Measurements from ENCODE around the gene LCP2. TPM values are rescaled to one million over a fixed set of nuclear protein-coding genes. Genes with fewer than 3 reads are reported as not detected.

The LCP2 gene
- total and polyA plus RNA-seq, 10 of the 15 experiments (the other 5 are each of a cell fraction or from before 2014, with no cell fraction given): 8.0 to 50.5 (median 20.6) TPM

GRCh38 chr5:170286386-170286925, 11.1 kb downstream of the LCP2 start:
- Histone ChIP-seq H4K20me1 (ENCODE audit: control insufficient read depth, insufficient read depth) (no peaks in the 10 kb centered on the region), H3K9me3 (replicated peaks; ENCODE audit: control insufficient read depth, insufficient read depth, low read length) (peaks cover 11% of the 10 kb centered on the region), H3K27ac (ENCODE audit: control insufficient read depth, insufficient read depth) (no peak overlapping the region), H2AFZ (ENCODE audit: control insufficient read depth, low read depth, low read length) (no peak overlapping the region), H3K79me2 (ENCODE audit: control insufficient read depth, insufficient read depth, low read length) (no peaks in the 10 kb centered on the region), H3K4me3 (no peak overlapping the region), H3K4me2 (ENCODE audit: control insufficient read depth, insufficient read depth) (no peak overlapping the region), H3K36me3 (ENCODE audit: control insufficient read depth in 2 of 2, insufficient read depth in 2 of 2, low read length in 1 of 2) (peaks cover 8 to 14% of the 10 kb centered on the region in 2 experiments; a peak in 3 of 4 replicates), H3K4me1 (ENCODE audit: control insufficient read depth, insufficient read depth, low read length) (no peaks in the 10 kb centered on the region), H3K9ac (ENCODE audit: control insufficient read depth, insufficient read depth, low read length) (no peak overlapping the region), H3K27me3 (replicated peaks in 1 of 2; ENCODE audit: control insufficient read depth in 2 of 2, insufficient read depth in 2 of 2, low read length in 1 of 2) (no peaks in the 10 kb centered on the region)
- RAD21 ChIA-PET (ENCODE audit: unreplicated experiment): interaction anchor here (1.8 kb wide), 1 partner anchor 11 kb away, joined by 4 read pairs; the partner anchor contains the start of gene LCP2
- WGBS (ENCODE audit: insufficient coverage, insufficient replicate concordance, low lambda C conversion rate, missing lambda C conversion rate): 99% methylated on average over 3 of the region's 3 CpGs
- FAIRE-seq: no peak
- no TSS peak for BruUV-seq (replicated peaks)
- in situ Hi-C loops (cut with MboI): no loop called here
- POLR2A ChIA-PET: no interaction called here
- intact Hi-C loops (cut with micrococcal nuclease; ENCODE audit: unreplicated experiment): no loop called here
- CTCF ChIA-PET: interaction anchor here (0.9 to 1.6 kb wide), 4 partner anchors 53 to 125 kb away, joined by 3 to 4 read pairs (median 3); no protein-coding TSS in a partner anchor
- ATAC-seq: no peak
- DNase-seq (ENCODE audit: low read depth, low spot score): no peak
- SMC1A ChIA-PET (ENCODE audit: uncharacterized antibody, unreplicated experiment): interaction anchor here (1.4 to 23.0 kb wide), 4 partner anchors 8 to 20 kb away, joined by 4 to 451 read pairs (median 6); no protein-coding TSS in a partner anchor
- TF ChIP-seq SUZ12 (IDR thresholded peaks at IDR 0.05; ENCODE audit: unreplicated experiment) (no peak), JUND (IDR thresholded peaks at IDR 0.05; ENCODE audit: low read depth, low read length) (no peak), FOXK2 (IDR thresholded peaks at IDR 0.05) (no peak), RAD21 (IDR thresholded peaks at IDR 0.05; ENCODE audit: insufficient read depth, low read depth, low read length) (no peak), ZBTB4 (CRISPR knock-in tag; IDR thresholded peaks at IDR 0.05) (no peak), CUX1 (IDR thresholded peaks at IDR 0.05; ENCODE audit: insufficient replicate concordance, low read depth, low read length) (no peak), STAT3 (IDR thresholded peaks at IDR 0.05; ENCODE audit: low read depth, low read length) (no peak), MAX (IDR thresholded peaks at IDR 0.05; ENCODE audit: low read depth, low read length) (no peak), PRDM15 (CRISPR knock-in tag; IDR thresholded peaks at IDR 0.05) (no peak), TCF3 (IDR thresholded peaks at IDR 0.05; ENCODE audit: borderline replicate concordance, insufficient read depth, low read depth, low read length) (no peak), CREM (IDR thresholded peaks at IDR 0.05; ENCODE audit: low read depth) (no peak)
